GM18868 (cell line): ENCODE results near the gene ZNF446.

Experiments
- ATAC-seq: cut with Tn5 transposase; IDR thresholded peaks from one replicate; pipeline ENCODE4 v1.9.1; 2021; ENCODE audit warnings: mild to moderate bottlenecking, moderate library complexity; ENCODE audit not compliant: unreplicated experiment

The ZNF446 gene

GRCh38 chr19:58521651-58522050 is 45.5 kb downstream of the ZNF446 start:
- no peak for ATAC-seq

DNA sequence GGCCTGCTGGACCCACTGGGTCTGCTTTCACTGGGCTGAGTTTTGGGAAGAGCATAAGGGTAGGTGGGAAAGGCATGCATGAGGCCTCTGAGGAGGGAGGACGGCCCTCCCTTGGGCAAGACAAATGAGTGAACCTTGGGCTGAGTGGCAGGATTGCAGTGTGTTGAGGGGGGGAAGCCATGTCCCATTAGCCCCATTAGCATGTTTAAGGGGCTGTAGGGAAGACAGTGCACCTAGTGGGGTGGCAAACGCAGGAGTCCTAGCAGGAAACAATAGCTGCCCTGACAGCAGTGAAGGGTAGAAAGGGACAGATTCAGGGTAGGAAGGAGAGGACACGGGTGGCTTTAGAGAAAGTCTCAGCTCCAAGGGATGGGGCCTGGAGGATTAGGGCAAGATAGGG is 46.6 kb downstream of the ZNF446 start:
- no peak for ATAC-seq

GRCh38 chr19:58529405-58529804 is 53.3 kb downstream of the ZNF446 start:
- ATAC-seq, result no peak
